Upper lobe of right lung (tissue), 1 donor: Measurements from ENCODE around the gene ATP5PO. TPM values are rescaled to one million over a fixed set of nuclear protein-coding genes. Genes with fewer than 3 reads are reported as not detected.

Experiments
- ATAC-seq: fragments of 200-7000 bp; cut with Tn5 transposase; one replicate; pipeline ENCODE4 v1.9.1; 2020; ENCODE audit warnings: mild to moderate bottlenecking, moderate library complexity
- DNase-seq: peaks from one replicate; pipeline ENCODE4 v3.0.0-alpha.2; 2020
- H3K27ac ChIP-seq: fragments of 200-600 bp; one replicate; pipeline ENCODE4 v1.8.0; 2022
- H3K27me3 ChIP-seq: fragments of 200-600 bp; one replicate; pipeline ENCODE4 v1.8.0; 2022; ENCODE audit warnings: mild to moderate bottlenecking
- H3K36me3 ChIP-seq: fragments of 200-600 bp; one replicate; pipeline ENCODE4 v1.8.0; 2022
- H3K4me1 ChIP-seq: fragments of 200-600 bp; one replicate; pipeline ENCODE4 v1.8.0; 2022
- H3K4me3 ChIP-seq: fragments of 200-600 bp; one replicate; pipeline ENCODE4 v1.8.0; 2022; ENCODE audit warnings: mild to moderate bottlenecking
- H3K9me3 ChIP-seq: fragments of 200-600 bp; one replicate; pipeline ENCODE4 v1.8.0; 2022
- CTCF ChIP-seq: fragments of 200-600 bp; IDR thresholded peaks from one replicate; pipeline ENCODE4 v1.8.0; 2022; ENCODE audit warnings: antibody characterized with exemption
- intact Hi-C: fragments of 100-400 bp; cut with DNase I; formaldehyde crosslinking; loops from one replicate; pipeline ENCODE4 v1.11.0; 2022
- long read RNA-seq: library from polyadenylated mRNA; unstranded; transcript quantifications from one replicate; pipeline ENCODE4 v2.0.0, GENCODE V29; 2021
- total RNA-seq: library from RNA; stranded (reverse); fragmentation: NEBNext Ultra II Directional; extraction: Animal tissue kit (Norgen Biotek cat#: 25700); gene quantifications from one replicate; pipeline ENCODE4 v1.2.1, GENCODE V29; 2021
- donor health status: DM: no; HTN: yes; CAD: no; lungs with severe emphysema.

The ATP5PO gene, protein sequence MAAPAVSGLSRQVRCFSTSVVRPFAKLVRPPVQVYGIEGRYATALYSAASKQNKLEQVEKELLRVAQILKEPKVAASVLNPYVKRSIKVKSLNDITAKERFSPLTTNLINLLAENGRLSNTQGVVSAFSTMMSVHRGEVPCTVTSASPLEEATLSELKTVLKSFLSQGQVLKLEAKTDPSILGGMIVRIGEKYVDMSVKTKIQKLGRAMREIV
- 107 TPM for total RNA-seq
- long read RNA-seq, transcript ATP5PO-201 (7 exons, 932 nt): major isoform, 65 of 72 reads
- long read RNA-seq, partial matches to known transcripts: 2 of 72 reads
- long read RNA-seq, other reads (novel, unspliced or antisense): 4 of 72 reads

DNA sequence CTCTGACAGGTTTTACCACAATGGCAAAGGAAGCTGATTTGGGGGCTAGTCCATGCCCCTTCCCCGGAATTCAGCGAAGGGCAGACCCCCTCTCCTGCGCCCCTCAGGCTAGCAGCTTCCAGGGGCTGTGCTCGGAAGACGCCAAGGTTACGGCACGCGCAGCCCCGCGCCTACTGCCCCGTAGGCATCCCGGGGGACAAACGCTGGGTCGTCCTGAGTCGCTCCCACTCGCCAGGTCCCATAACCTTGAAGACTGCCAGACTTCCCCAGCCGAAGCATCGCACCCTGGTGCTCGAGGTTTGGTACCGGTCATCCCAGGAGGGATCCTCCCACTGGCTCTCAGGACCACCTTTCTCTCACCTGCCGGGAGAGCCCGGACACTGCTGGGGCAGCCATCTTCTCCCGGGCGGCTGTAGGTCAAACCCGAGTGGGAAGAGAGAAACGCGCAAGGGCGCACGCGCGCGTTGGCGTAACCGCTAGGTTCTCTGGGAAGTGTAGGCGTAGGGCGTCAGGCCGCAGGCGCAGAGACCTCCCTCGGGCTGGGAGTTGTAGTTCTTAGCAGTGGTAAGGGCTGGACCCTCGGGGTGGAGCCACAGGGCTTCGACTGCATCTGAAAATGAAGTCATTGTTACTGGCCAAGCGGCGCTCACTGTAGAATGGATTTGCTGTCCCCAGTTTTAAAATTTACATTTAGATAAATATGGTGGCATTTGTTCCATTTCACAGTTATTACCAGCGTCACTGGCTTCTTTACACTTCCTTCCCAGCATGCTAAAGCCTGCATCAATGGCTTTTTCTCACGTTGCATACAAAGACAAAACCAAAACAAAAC is at the start of gene ATP5PO:
ATP5PO (minus strand) TSS at position 437 of the 832 bp plus-strand sequence; CDS start at position 396, 41 bp downstream.
- ATAC-seq: peak; percentile 100
- TF ChIP-seq CTCF: no peak
- intact Hi-C loops: no loop called here
- Histone ChIP-seq H3K36me3 (peaks cover 30% of the 10 kb centered on the region), H3K9me3 (no peaks in the 10 kb centered on the region), H3K27ac (peak within 1 kb of the TSS; percentile 89), H3K27me3 (no peaks in the 10 kb centered on the region), H3K4me3 (peak within 1 kb of the TSS; percentile 95), H3K4me1 (peaks cover 12% of the 10 kb centered on the region)
- peak; percentile 99 for DNase-seq

GRCh38 chr21:33964706-33965325 is 49.2 kb upstream of the ATP5PO start:
- Histone ChIP-seq H3K27ac (no peak overlapping the region), H3K4me3 (no peak overlapping the region), H3K4me1 (peaks cover 4% of the 10 kb centered on the region), H3K27me3 (no peaks in the 10 kb centered on the region), H3K9me3 (no peaks in the 10 kb centered on the region), H3K36me3 (no peaks in the 10 kb centered on the region)
- ATAC-seq: no peak
- DNase-seq: no peak
- TF ChIP-seq CTCF: no peak
- intact Hi-C loops: no loop called here

GRCh38 chr21:33963848-33964555 is 48.4 kb upstream of the ATP5PO start:
- intact Hi-C loops: no loop called here
- no peaks in the 10 kb centered on the region for H3K9me3 ChIP-seq
- peaks cover 4% of the 10 kb centered on the region for H3K4me1 ChIP-seq
- H3K4me3 ChIP-seq: no peak overlapping the region
- DNase-seq: no peak
- ATAC-seq: no peak
- no peak for TF ChIP-seq CTCF
- no peaks in the 10 kb centered on the region for H3K27me3 ChIP-seq
- no peak overlapping the region for H3K27ac ChIP-seq
- H3K36me3 ChIP-seq: no peaks in the 10 kb centered on the region

- no peaks in the 10 kb centered on the region for H3K27me3 ChIP-seq
- H3K36me3 ChIP-seq: no peaks in the 10 kb centered on the region
- H3K4me1 ChIP-seq: peaks cover 4% of the 10 kb centered on the region
- no peak overlapping the region for H3K27ac ChIP-seq
- no peak for TF ChIP-seq CTCF
- DNase-seq (no peak), ATAC-seq (no peak)
- H3K4me3 ChIP-seq: no peak overlapping the region
- no peaks in the 10 kb centered on the region for H3K9me3 ChIP-seq
- intact Hi-C loops: no loop called here
Observed at GRCh38 chr21:33962290-33962689, 46.7 kb upstream of the ATP5PO start.

DNA sequence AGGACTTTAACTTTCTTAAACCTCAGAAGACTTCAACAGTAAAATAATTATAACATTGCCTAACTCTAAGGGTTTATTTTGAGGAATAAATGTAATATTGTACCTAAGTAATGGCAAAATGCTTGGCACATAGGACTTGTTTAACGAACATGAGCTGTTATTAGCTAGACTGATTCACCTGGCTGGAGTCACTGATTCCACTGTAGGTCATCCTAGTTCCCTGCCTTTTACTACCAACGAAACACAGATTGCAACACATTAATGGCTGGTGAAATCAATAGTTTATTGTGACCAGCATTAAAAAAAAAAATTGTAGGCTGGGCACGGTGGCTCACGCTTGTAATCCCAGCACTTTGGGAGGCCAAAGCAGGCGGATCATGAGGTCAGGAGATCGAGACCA is 45.5 kb upstream of the ATP5PO start:
- no peak for TF ChIP-seq CTCF
- Histone ChIP-seq H3K4me3 (no peak overlapping the region), H3K36me3 (no peaks in the 10 kb centered on the region), H3K4me1 (no peaks in the 10 kb centered on the region), H3K27ac (no peak overlapping the region), H3K9me3 (no peaks in the 10 kb centered on the region), H3K27me3 (no peaks in the 10 kb centered on the region)
- DNase-seq (no peak), ATAC-seq (no peak)
- intact Hi-C loops: no loop called here
